ENCODE results near the gene TAF7L.

The TAF7L gene

GRCh38 chrX:101220662-101221260 lies 70.4 kb downstream of the TAF7L start:
- no peak for DNase-seq

- DNase-seq, result peak; percentile 67
Observed at GRCh38 chrX:101219864-101220346, 71.2 kb downstream of the TAF7L start.

GRCh38 chrX:101219116-101219863 lies 71.8 kb downstream of the TAF7L start, which contains the start of gene DRP2:
Gene DRP2 (plus strand): TSS chrX:101219786. CDS start chrX:101231648, 11,862 bp downstream.
- no peak for DNase-seq
